SK-N-SH (cell line): ENCODE results near the gene MORN5.

Source experiments
- NFIC ChIP-seq: IDR thresholded peaks from 2 replicates; pipeline ENCODE4 v1.4.0; 2012; ENCODE audit warnings: borderline replicate concordance
- RFX5 ChIP-seq: IDR thresholded peaks from 2 replicates; pipeline ENCODE4 v1.6.1; 2012; ENCODE audit warnings: mild to moderate bottlenecking, improper control_type of control experiment, low read length

DNA sequence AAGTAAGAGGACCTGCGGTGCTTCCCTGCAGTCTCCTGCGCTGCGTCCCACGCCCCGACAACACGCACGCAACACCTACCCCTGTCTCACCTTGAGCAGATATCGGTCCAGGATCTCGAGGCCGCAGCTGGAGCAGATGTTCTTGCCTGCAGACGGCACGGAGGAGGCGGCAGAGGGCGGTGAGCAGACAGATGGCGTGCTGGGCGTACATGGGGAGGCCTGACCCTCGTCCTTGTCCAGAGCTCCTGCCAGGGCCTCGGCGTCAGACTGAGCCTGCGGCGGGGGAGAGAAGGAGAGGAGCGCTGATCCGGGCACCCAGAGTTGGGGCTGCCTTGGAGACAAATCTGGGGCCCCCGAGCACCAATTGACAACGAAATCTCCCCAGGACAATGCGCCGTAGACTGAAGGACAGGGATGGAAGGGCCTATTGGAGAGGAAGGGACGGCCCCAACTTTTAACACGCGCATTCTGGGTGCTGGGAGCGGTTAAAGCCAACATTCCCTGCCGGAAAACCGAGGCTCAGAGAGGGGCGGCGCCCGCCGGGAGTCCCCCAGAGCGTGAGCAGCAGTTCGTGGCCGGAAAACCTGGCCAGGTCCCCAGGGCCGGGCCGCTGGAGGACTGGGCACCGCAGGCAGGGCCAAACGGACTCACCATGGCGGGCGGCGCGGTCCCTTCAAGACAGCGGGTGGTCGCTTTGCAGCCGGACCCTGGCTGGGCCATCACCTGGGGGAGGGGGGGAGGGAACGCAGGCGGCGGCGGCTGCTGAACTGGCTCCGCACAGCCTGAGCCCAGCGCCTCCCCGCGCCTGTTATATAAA, 67.3 kb downstream of the MORN5 start:
- TF ChIP-seq RFX5 (no peak), NFIC (no peak)
